ENCODE data around the gene CCDC157. TPM values are rescaled to one million over a fixed set of nuclear protein-coding genes. Genes with fewer than 3 reads are reported as not detected.

Gene CCDC157
- total and polyA plus RNA-seq, 2 of the 4 experiments (the other 2 are of a cell fraction): 0.90 to 2.2 TPM

DNA sequence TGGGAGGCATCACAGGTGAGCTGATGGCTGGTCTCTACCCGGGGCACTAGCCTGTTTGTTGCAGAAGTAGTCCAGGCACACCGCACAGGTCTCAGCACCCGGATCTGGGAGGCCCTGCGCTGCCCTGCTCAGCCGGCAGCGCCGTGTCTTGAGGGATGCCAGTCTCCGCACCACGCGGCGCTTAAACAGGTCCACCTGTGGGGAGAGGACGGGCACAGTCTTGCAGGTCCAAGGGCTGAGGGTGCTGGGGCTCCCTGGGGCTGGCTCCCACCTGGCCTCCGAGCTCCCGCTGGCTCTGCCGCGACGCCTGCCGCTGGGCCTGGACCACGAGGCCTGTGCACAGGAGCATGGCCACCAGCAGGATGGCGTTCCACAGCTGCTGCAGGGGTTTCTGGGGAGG lies 23.2 kb downstream of the CCDC157 start:
- H3K4ac ChIP-seq (ENCODE audit: low read depth, low read length): no peak overlapping the region
- no peak overlapping the region for H2BK15ac ChIP-seq (ENCODE audit: low read depth, low read length)
- TF ChIP-seq, protein P1, sequence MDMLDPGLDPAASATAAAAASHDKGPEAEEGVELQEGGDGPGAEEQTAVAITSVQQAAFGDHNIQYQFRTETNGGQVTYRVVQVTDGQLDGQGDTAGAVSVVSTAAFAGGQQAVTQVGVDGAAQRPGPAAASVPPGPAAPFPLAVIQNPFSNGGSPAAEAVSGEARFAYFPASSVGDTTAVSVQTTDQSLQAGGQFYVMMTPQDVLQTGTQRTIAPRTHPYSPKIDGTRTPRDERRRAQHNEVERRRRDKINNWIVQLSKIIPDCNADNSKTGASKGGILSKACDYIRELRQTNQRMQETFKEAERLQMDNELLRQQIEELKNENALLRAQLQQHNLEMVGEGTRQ (IDR thresholded peaks at IDR 0.05; ENCODE audit: low read depth, low read length): no peak
- TF ChIP-seq SMC3 (IDR thresholded peaks at IDR 0.05; ENCODE audit: low read depth, low read length): no peak
- TF ChIP-seq CHD1 (IDR thresholded peaks at IDR 0.05; ENCODE audit: low read depth, low read length): no peak
- TF ChIP-seq NFE2L2 (IDR thresholded peaks at IDR 0.05; ENCODE audit: low read depth, low read length): no peak
- TF ChIP-seq, protein P2, sequence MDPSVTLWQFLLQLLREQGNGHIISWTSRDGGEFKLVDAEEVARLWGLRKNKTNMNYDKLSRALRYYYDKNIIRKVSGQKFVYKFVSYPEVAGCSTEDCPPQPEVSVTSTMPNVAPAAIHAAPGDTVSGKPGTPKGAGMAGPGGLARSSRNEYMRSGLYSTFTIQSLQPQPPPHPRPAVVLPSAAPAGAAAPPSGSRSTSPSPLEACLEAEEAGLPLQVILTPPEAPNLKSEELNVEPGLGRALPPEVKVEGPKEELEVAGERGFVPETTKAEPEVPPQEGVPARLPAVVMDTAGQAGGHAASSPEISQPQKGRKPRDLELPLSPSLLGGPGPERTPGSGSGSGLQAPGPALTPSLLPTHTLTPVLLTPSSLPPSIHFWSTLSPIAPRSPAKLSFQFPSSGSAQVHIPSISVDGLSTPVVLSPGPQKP (IDR thresholded peaks at IDR 0.05; ENCODE audit: borderline replicate concordance, low read depth, low read length): no peak
- no peak for TF ChIP-seq MXI1 (IDR thresholded peaks at IDR 0.05; ENCODE audit: borderline replicate concordance, low read depth, low read length)
- no peak for TF ChIP-seq MAZ (IDR thresholded peaks at IDR 0.05; ENCODE audit: borderline replicate concordance, low read depth, low read length)
- no peak for TF ChIP-seq RFX5 (IDR thresholded peaks at IDR 0.05; ENCODE audit: low read depth, low read length)
- TF ChIP-seq, protein P3, sequence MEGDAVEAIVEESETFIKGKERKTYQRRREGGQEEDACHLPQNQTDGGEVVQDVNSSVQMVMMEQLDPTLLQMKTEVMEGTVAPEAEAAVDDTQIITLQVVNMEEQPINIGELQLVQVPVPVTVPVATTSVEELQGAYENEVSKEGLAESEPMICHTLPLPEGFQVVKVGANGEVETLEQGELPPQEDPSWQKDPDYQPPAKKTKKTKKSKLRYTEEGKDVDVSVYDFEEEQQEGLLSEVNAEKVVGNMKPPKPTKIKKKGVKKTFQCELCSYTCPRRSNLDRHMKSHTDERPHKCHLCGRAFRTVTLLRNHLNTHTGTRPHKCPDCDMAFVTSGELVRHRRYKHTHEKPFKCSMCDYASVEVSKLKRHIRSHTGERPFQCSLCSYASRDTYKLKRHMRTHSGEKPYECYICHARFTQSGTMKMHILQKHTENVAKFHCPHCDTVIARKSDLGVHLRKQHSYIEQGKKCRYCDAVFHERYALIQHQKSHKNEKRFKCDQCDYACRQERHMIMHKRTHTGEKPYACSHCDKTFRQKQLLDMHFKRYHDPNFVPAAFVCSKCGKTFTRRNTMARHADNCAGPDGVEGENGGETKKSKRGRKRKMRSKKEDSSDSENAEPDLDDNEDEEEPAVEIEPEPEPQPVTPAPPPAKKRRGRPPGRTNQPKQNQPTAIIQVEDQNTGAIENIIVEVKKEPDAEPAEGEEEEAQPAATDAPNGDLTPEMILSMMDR (conservative IDR thresholded peaks at IDR 0.05; ENCODE audit: low read depth, low read length): no peak
- TF ChIP-seq FOS (IDR thresholded peaks at IDR 0.05; ENCODE audit: low read depth, low read length): no peak
- no peak for TF ChIP-seq RCOR1 (IDR thresholded peaks at IDR 0.05; ENCODE audit: insufficient replicate concordance, low read length)
- TF ChIP-seq BHLHE40 (IDR thresholded peaks at IDR 0.05; ENCODE audit: low read depth, low read length): no peak
- no peak for TF ChIP-seq MAFK (IDR thresholded peaks at IDR 0.05; ENCODE audit: low read depth, low read length)
- no peak for TF ChIP-seq POLR2A (IDR thresholded peaks at IDR 0.05; ENCODE audit: low read depth, low read length)
- dilution Hi-C loops (cut with HindIII; ENCODE audit: low sequenced_read_pairs, unreplicated experiment) (no loop called here), in situ Hi-C loops (cut with MboI; ENCODE audit: low sequenced_read_pairs) (no loop called here), intact Hi-C loops (cut with micrococcal nuclease) (no loop called here)
- H3K4me3 ChIP-seq (ENCODE audit: insufficient read depth, low read depth, low read length): no peak overlapping the region
- H2AK5ac ChIP-seq (ENCODE audit: low read depth, low read length): no peak overlapping the region
- no peaks in the 10 kb centered on the region for H3K9me3 ChIP-seq (ENCODE audit: control insufficient read depth, insufficient read depth, low read length)
- H3K36me3 ChIP-seq (ENCODE audit: control insufficient read depth, insufficient read depth, low read length): peaks cover 63% of the 10 kb centered on the region
- H4K8ac ChIP-seq (ENCODE audit: low read depth in 2 of 2, low read length in 2 of 2): no peak overlapping the region
- no peak overlapping the region for H2AFZ ChIP-seq (replicated peaks; ENCODE audit: low read length, poor library complexity)
- H4K91ac ChIP-seq (ENCODE audit: insufficient read depth, low read depth, low read length): no peak overlapping the region
- H3K23ac ChIP-seq (ENCODE audit: low read depth, low read length): no peak overlapping the region
- H2AK9ac ChIP-seq (replicated peaks; ENCODE audit: low read depth, low read length, poor library complexity): no peak overlapping the region
- no peaks in the 10 kb centered on the region; a peak in 1 of 4 replicates for H3K79me1 ChIP-seq (ENCODE audit: low read depth in 1 of 2, low read length in 2 of 2)
- no peak overlapping the region for H3K18ac ChIP-seq (ENCODE audit: low read depth, low read length)
- H3K27me3 ChIP-seq (ENCODE audit: control insufficient read depth, insufficient read depth, low read length): no peaks in the 10 kb centered on the region
- WGBS, 2 experiments (ENCODE audit: extremely low coverage in 2 of 2, insufficient read length in 1 of 2): 97% methylated on average over 5 of the region's 20 CpGs; no CpG with 5 or more reads in 1 of the 2 experiments
- no peak overlapping the region for H3K4me2 ChIP-seq (ENCODE audit: low read depth, low read length)
- no peak for ATAC-seq (ENCODE audit: low read depth)
- no TSS peak for BruUV-seq (replicated peaks)
- H3K14ac ChIP-seq (replicated peaks; ENCODE audit: low read depth, low read length): no peak overlapping the region
- H2BK120ac ChIP-seq (ENCODE audit: low read depth, low read length): no peak overlapping the region
- H2BK5ac ChIP-seq (ENCODE audit: low read depth, low read length, poor library complexity, severe bottlenecking): no peak overlapping the region
- no peak for DNase-seq
- H3K56ac ChIP-seq (ENCODE audit: extremely low read depth, insufficient read depth, low read length): no peak overlapping the region
- no peaks in the 10 kb centered on the region for H3K4me1 ChIP-seq (ENCODE audit: control insufficient read depth, insufficient read depth, low read length)
- 0 out of 2 replicates have a peak, but pooled peaks cover 4% of the 10 kb centered on the region for H4K20me1 ChIP-seq (ENCODE audit: insufficient read depth, low read length)
- ChIA-PET POLR2A (ENCODE audit: unreplicated experiment) (no interaction called here), CTCF (interaction anchor here (1.5 kb wide), 1 partner anchor 92 kb away, joined by 3 read pairs; no protein-coding TSS in a partner anchor)
- no peak overlapping the region for H3K27ac ChIP-seq (ENCODE audit: insufficient read depth, low read length)
- H4K5ac ChIP-seq (ENCODE audit: low read depth, low read length): no peak overlapping the region
- H2BK20ac ChIP-seq (ENCODE audit: low read depth, low read length): no peak overlapping the region
- no peak overlapping the region for H3K9ac ChIP-seq (ENCODE audit: low read depth, low read length)
- no peaks in the 10 kb centered on the region for H3K9me1 ChIP-seq (ENCODE audit: insufficient read depth, low read length)

Measured in IMR-90 (cell line).